HG03039 (cell line): ENCODE results near the gene IFNL3.
"Not testable (repeated sequence)": the region's sequence is repeated elsewhere in the genome, so short reads cannot be mapped to it uniquely, and the experiment has no call there.

Source experiments
- ATAC-seq: cut with Tn5 transposase; IDR thresholded peaks from one replicate; pipeline ENCODE4 v1.9.1; 2021; ENCODE audit warnings: mild to moderate bottlenecking, moderate library complexity; ENCODE audit not compliant: unreplicated experiment

The IFNL3 gene

DNA sequence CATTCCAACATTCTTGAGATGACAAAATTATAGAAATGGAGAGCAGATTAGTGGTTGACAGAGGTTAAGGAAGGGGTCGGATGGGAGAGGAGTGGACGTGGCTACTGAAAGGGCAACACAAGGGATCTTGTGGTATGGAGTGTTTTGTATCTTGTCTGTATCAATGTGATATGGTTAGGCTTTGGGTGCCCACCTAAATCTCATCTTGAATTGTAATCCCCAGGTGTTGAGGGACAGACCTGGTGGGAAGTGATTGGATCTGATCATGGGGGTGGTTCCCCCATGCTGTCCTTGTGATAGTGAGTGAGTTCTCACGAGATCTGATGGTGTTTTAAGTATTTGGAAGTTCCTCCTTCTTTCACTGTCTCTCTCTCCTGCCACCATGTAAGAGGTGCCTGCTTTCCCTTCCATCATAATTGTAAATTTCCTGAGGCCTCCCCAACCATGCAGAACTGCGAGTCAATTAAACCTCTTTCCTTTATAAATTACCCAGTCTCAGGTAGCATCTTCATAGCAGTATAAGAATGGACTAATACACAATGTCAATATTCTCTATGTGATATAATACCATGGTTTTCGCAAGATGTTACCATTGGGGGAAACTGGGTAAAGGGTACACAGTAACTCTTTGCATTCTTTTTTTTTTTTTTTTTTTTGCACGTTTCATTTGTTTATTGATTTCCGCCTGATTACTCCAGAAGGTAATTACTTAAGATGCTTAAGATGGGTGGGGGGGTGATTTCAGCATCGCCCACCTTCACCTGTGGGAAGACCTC, 8.8 kb upstream of the IFNL3 start:
- ATAC-seq, result no peak

DNA sequence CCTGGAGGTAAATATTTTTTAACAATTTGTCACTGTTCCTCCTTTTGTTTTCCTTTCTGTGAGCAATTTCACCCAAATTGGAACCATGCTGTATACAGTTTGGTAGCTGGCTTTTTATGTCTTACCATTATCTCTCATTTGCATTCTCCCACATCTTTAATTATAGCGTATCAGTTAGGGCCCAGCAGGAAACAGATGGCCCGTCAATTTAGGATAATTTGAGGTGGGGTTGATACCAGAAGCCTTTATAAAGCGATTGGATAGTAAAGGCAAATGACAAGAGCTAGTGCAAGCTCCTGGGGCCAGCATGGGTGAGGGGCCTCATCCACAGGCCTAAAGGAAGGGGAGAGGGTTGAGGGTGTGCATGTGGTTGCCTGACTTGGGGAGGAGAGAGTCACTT, 7.7 kb upstream of the IFNL3 start:
- no peak for ATAC-seq

DNA sequence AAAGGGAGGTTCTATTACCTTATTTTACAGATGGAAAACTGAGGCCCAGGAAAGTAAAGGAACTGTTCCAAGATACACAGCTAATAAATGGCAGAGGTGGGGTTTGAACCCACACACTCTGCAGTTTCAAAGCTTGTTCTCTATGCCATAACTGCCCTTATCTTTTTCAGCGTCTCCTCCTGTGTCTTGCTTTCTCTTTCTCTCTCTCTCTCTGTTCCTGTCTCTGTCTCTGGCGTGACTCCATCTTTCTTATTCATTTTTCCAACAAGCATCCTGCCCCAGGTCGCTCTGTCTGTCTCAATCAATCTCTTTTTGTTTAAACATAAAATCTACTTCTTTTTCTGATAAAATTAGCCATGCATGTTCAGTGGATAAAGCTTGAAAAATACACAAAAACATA, 7.0 kb upstream of the IFNL3 start:
- ATAC-seq, result no peak

DNA sequence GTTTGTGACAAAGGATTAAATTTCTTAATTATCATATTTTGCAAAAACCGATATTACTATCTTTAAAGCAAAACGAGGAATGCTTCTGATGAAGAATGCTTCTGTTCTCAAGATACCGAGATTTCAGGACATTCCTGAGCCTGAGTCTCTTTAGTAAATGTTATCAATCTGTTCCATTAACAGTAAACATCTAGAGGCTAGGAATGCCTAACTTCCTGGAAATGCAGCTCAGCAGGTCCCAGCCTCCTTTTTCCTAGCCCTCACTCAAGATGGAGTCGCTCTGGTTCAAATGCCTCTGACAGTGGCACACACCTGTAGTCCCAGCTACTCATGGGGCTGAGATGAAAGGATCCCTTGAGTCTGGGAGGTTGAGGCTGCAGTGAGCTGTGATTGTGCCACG, 6.3 kb upstream of the IFNL3 start:
- no peak for ATAC-seq

DNA sequence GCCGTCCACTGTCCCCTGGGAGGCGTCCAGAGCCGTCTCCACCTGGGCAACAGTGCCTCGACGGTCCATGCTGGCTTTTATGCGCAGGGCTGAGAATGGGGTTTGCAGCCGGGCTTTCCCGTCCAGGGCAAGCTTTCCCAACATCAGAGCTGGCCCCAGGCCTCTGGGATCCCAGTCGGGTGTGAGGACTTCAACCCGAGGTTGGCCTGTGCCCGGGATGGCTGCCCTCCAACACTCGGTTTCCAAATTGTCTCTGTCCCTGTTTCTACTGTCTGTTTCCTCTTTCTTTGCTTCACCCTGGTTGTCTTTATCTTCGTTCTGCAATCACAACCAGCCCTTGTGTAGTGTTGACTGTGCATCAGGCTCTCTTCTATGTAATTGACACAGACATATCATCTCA, 4.0 kb upstream of the IFNL3 start, which contains the start of gene IFNL4:
Gene IFNL4, minus strand, starts transcription at position 51 of the 400 bp plus-strand sequence.
- ATAC-seq, result no peak

DNA sequence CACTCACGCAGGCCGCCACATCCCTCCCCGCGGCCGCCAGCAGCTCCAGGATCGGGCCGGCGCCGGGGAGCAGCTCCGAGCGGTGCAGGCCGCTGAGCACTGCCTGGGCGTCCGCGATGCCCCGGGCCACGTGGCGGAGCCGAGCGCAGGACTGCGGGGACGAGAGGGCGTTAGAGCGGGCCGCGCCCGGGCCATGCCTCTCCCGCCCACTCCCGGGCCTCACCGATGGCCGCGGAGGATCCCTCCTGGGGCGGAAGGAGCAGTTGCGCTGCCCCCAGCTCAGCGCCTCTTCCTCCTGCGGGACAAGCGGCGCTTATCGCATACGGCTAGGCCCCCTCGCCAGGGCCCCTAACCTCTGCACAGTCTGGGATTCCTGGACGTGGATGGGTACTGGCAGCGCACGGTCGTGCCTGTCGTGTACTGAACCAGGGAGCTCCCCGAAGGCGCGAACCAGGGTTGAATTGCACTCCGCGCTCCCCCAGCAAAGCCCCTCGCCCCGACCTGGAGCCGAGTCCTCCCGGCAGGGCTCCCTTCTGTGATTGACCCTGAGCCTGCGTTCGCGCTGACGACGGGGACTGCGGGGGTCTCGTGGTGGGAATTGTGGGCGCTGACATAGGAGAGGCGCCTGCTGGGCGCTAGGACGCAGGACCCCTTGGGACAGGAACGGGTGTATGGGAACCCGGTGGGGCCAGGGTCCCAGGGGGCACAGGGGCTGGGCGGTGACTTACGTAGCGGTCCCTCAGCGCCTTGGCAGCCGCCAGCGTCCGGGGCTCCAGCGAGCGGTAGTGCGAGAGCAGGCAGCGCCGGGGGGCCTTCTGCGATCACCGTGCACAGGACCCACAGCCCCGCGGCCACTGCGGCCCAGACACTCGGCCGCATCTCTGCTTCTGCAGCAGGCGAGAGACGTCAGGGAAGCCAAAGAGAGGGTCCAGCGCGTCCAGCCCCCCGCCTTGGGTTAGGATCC, 3.2 kb upstream of the IFNL3 start:
- ATAC-seq, result no peak

DNA sequence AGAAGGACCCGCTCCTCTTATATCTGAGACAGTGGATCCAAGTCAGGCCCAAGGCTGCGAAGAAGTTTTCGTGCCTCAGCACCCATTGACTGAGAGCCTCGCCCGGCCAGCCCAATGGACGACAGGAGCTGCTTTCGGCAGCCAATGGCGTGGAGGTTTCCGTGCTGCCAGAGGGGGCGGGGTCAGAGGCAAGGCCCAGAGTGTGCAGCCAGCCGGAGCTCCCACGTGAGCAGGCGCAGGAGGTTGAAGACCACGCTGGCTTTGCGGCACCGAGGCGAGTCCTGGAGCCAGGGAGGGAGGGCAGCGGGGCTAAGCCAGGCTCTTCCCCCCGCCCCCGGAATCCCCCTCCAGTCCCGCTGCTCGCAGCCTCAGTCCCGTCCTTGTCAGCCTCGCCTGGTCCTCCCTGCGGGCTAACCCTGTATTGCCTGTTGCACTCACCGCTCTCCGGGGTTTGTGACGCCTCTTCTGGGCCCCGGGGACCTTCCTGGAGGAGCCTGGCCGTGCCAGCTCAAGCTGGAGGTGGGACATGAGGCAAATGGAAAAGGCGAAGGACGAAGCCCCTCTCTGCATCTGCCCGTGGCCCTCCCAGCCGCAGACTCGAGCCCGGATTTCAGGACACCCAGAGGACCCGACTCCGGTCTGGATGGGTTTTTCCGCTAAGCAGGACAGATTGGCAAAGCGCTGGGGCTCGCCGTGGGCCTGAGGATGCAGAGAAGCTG, 2.3 kb upstream of the IFNL3 start:
- no peak for ATAC-seq

DNA sequence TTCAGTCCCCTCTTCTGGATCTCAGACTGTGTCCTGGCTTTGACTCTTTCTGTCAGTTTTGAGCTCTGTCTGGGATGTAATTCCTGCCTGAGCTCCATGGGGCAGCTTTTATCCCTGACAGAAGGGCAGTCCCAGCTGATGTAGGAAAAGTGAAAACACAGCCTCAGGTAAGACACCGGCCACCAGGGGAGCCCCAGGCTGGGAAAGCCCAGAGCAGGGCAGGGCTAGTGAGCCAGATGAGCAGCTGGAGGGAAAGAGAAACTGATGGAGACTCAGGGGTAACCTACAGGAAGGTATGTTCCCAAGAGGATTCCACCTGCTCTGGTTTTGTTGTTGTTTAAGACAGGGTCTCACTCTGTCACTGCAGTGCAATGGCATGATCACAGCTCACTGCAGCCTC, 360 bp upstream of the IFNL3 start:
- not testable (repeated sequence) for ATAC-seq

DNA sequence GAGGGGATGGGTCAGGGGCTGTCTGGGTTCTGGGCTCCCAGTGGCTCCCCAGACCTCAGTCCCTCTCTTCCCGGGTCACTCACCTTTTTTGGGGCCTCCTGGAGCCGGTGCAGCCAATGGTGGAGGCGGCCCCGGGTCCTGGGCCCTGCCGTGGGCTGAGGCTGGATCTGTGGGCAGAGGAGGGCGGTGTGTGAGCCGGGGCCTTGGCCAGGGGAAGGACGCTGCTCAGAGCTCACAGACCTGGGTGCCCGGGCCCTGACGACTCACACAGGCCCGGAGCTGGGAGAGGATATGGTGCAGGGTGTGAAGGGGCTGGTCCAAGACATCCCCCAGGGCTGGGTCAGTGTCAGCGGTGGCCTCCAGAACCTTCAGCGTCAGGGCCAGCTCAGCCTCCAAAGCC, 1.1 kb downstream of the IFNL3 start:
- ATAC-seq, result not testable (repeated sequence)

DNA sequence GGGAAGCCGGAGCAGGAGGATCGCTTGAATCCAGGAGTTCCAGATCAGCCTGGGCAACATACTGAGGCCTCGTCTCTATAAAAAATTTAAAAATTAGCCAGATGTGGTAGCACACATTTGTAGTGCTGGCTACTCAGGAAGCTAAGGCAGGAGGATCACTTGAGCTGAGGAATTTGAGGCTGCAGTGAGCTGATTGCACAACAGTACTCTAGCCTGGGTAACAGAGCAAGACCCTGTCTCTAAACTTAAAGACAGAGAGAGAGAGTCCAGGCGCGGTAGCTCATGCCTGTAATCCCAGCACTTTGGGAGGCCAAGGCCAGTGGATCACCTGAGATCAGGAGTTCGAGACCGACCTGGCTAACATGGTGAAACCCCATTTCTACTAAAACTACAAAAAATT, 4.4 kb downstream of the IFNL3 start:
- no peak for ATAC-seq

DNA sequence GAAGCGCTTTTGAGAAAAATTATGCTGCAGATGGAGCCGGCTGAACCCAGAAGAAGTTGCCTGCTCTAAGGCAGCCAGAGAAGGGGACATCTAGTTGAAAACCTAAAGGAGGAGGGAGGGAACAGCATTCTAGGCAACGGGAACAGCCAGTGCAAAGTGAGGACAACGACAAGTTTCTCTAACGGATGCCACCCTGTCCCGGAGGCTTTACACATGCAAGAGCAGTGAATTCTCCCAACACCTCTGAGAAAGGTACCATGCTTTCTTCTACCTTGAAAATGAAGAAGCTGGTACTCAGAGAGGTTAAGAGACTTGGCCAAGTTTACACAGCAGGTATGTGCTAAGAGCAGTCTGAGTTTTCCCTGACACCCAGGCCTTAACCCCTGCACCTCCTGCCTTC, 5.9 kb downstream of the IFNL3 start:
- ATAC-seq, result no peak

DNA sequence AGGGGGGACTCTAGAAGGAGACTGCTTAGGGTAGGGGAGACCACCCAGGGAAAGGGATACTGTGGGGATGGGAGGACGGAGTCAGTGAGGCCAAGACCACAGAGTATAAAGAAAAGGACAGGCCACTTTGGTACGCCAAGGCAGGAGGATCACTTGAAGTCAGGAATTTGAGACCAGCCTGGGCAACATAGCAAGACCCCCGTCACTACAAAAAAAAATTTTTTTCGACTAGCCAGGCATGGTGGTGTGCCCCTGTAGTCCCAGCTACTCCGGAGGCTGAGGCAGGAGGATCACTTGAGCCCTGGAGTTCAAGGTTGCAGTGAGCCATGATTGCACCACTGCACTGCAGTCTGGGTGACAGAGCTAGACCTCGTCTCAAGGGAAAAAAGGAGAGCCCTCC, 6.6 kb downstream of the IFNL3 start:
- no peak for ATAC-seq

DNA sequence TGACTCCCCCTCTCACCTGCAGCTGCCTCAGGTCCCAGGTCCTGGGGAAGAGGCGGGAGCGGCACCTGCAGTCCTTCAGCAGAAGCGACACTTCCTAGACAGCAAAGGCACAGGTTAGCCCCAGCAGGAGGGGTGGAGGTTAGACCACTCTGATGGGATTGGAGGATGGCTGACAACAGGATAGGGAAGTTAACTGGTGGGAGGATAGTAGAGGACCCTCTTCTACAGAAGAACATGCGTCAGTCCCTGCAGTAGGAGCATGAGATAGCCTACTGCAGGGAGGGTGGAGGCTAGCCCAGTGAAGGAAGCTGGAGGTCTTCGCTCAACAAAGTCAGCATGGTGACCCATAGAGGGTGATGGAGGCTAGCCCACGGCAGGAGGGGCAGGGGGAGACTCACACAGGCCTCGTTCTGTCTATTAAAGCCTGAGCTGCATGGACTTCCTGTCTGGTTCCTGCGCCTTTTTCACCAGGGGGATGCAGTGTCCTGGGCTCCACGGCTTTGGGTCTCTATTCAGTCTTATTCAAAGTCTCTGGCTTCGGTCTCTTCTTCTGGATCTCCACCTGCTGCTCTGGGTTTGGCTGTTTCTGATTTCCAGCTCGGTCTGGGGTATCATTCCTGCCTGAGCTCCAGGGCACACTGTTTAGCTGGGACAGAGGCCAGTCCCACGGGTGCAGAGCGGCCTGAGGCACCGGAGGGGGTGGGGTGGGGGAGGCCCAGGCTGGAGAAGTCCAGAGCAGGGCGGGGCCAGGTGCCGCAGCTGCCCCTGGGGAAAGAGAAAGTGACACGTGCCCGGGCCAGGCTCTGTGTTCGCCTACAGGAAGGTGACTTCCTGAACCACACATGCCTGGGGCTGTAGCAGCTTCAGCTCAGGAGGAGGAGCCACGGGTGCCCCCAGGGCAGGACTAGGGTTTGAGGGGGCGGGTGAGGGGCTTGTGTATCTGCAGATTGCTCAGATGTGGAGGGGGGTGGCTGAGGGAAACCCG, 7.3 kb downstream of the IFNL3 start:
- ATAC-seq, result no peak

DNA sequence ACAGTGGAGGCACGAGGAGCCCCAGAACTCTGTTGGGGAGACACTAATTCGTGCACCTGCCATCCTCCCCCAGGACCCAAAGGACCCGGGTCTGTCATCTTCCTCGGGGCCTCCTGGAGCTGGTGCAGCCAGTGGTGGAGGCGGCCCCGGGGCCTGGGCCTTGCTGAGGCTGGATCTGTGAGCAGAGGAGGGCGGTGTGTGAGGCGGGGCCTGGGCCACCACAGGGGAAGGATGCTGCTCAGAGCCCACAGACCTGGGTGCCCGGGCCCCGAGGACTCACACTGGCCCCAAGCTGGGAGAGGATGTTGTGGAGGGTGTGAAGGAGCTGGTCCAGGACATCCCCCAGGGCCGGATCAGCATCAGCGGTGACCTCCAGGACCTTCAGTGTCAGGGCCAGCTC, 8.3 kb downstream of the IFNL3 start:
- ATAC-seq, result no peak

DNA sequence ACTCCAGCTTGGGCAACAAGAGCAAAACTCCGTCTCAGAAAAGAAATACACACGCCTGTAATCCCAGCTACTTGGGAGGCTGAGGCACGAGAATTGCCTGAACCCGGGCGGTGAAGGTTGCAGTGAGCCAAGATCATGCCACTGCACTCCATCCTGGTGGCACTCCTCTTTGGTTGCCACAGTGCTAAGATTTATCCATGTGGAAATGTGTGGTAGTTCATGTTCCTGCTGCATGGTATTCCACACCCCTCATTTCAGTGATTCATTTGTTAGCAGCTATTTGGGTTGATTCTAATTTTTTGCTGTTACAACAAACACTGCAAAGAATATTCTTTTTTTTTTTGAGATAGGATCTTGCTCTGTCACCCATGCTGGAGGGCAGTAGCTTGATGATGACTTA, 12.1 kb downstream of the IFNL3 start:
- no peak for ATAC-seq

DNA sequence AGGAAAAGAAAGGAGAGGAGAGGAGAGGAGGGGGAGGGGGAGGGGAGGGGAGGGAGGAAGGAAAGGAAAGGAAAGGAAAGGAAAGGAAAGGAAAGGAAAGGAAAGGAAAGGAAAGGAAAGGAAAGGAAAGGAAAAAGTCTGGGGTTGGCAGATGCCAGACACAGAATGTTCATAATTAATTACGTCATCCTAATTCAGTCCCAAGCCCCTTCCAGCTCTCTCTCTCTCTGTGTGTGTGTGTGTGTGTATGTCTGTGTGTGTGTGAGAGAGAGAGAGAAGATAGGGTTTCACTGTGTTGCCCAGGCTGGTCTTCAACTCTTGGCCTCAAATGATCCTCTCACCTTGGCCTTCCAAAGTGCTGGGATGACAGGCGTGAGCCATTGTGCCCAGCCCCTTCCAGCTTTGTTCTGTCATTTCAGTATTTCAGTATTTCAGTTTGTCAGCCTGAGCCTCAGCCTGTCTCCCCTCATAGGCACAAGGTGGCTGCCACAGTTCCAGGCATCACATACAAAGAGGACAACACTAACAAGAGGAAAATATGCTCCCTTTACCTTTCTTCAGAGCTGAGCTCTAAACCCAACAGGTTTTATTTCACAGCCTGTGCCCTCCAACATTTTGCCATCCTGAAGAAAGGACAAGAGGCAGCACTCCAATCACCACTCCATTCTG, 14.6 kb downstream of the IFNL3 start:
- ATAC-seq, result no peak

DNA sequence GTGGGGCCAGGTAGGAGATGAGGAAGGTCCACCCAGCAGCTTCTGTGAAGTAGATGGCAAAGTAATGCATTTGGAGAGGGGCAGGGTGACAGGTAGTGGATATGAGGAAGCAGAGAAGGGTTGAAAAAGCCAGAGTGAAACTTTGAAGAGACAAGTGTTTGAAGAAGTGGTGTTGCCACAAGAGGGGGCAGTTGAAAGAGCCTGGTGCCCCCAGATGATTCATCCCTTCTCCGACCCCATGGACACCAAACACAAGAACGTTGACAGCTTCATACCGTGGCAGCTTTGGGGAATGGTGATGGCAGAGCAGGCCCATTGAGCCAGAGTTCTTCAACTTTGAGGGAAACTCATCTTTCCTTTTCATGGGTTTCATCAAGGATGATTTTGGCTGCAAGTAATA, 19.9 kb downstream of the IFNL3 start:
- no peak for ATAC-seq

DNA sequence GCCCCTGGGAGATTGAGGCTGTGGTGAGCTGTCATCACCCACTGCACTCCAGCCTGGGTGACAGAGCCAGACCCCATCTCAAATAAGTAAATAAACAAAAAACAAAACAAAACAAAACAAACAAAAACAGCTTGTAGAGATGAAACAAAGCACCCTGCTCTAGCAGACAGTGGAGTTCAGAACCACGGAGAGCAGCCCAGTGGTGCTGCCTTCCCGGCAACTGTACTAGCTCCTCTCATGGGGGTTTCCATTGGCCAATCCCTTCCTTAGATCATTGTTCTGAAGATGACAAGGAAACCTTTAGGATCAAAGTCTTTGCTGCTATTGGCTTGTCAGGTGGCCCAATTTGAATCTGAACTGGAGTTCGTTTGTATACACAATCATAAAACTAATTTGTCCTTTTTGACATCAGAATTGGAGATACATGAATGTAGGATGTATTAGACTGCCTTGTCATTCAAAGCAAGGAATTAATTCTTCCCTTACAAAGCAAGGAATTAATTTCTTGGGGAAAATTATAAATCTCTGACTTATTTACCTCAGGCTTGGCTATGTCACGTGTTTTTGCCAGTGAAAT, 21.0 kb downstream of the IFNL3 start:
- ATAC-seq, result no peak

DNA sequence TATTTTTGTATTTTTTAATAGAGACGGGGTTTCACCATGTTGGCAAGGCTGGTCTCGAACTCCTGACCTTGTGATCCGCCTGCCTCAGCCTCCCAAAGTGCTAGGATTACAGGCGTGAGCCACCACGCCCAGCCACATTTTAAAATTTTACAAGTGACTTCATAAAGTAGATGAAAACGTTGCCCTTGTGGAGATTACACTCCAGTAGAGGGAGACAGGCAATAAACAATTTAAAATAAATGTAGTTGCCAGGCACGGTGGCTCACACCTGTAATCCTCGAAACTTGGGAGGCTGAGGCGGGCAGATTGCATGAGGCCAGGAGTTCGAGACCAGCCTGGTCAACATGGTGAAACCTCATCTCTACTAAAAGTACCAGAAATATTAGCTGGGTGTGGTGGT, 25.7 kb downstream of the IFNL3 start:
- not testable (repeated sequence) for ATAC-seq
